SK-N-DZ (cell line): ENCODE measurements around the gene EHD1.

ENCODE experiments used
- DNase-seq: peaks from one replicate; pipeline ENCODE4 v3.0.0-alpha.2; 2015; ENCODE audit warnings: low spot score

Gene EHD1

GRCh38 chr11:64891215-64891848, 12.9 kb upstream of the EHD1 start:
- no peak for DNase-seq

- DNase-seq: no peak
Observed at GRCh38 chr11:64890522-64890939, 12.1 kb upstream of the EHD1 start.

- DNase-seq: peak; percentile 67
Observed at GRCh38 chr11:64888729-64889511, 10.5 kb upstream of the EHD1 start.

- DNase-seq: no peak
Observed at GRCh38 chr11:64888406-64888728, 9.9 kb upstream of the EHD1 start.

GRCh38 chr11:64887757-64888405, 9.5 kb upstream of the EHD1 start:
- peak; percentile 78 for DNase-seq

- DNase-seq: no peak
Observed at GRCh38 chr11:64887234-64887756, 8.9 kb upstream of the EHD1 start.

- no peak for DNase-seq
Observed at GRCh38 chr11:64885367-64886286, 7.2 kb upstream of the EHD1 start.

GRCh38 chr11:64884019-64884418, 5.6 kb upstream of the EHD1 start:
- DNase-seq: no peak

GRCh38 chr11:64883575-64883974, 5.2 kb upstream of the EHD1 start:
- DNase-seq: no peak

GRCh38 chr11:64882243-64882642, 3.8 kb upstream of the EHD1 start:
- DNase-seq: no peak

GRCh38 chr11:64881476-64881875, 3.1 kb upstream of the EHD1 start:
- peak; percentile 61 for DNase-seq

- DNase-seq: no peak
Observed at GRCh38 chr11:64880240-64881001, 2.0 kb upstream of the EHD1 start.

- DNase-seq: no peak
Observed at GRCh38 chr11:64879244-64879900, 951 bp upstream of the EHD1 start.

GRCh38 chr11:64878223-64878493, 263 bp downstream of the EHD1 start:
- DNase-seq: no peak

GRCh38 chr11:64877390-64878222, 815 bp downstream of the EHD1 start:
- DNase-seq: no peak

GRCh38 chr11:64876835-64877341, 1.5 kb downstream of the EHD1 start:
- DNase-seq: no peak

- DNase-seq: no peak
Observed at GRCh38 chr11:64876229-64876750, 2.1 kb downstream of the EHD1 start.

- DNase-seq: no peak
Observed at GRCh38 chr11:64875369-64876228, 2.8 kb downstream of the EHD1 start.
